ENCODE results near the gene CD164. TPM values are rescaled to one million over a fixed set of nuclear protein-coding genes. Genes with fewer than 3 reads are reported as not detected.

CD164 gene
- total RNA-seq, 2 experiments from 2014 or later, result 209 to 215 TPM

- Mint-ChIP-seq H3K4me3 (no peak overlapping the region), H3K9me3 (ENCODE audit: low read depth) (no peaks in the 10 kb centered on the region), H3K36me3 (ENCODE audit: low read depth) (no peaks in the 10 kb centered on the region), H3K27me3 (no peaks in the 10 kb centered on the region), H3K27ac (no peak overlapping the region), H3K4me1 (peaks cover 12% of the 10 kb centered on the region)
- intact Hi-C loops (cut with DNase I, micrococcal nuclease), result no loop called here
- no peak for DNase-seq
- ChIA-PET CTCF (interaction anchor here (2.2 kb wide), 1 partner anchor 13 kb away, joined by 7 read pairs; no protein-coding TSS in a partner anchor), POLR2A (no interaction called here)
- ATAC-seq, result no peak
Observed at GRCh38 chr6:109327491-109327890, 54.8 kb downstream of the CD164 start.

- ChIA-PET CTCF (interaction anchor here (0.7 to 1.5 kb wide), 2 partner anchors 8 to 404 kb away, joined by 3 to 4 read pairs; no protein-coding TSS in a partner anchor), POLR2A (no interaction called here)
- H3K27me3 Mint-ChIP-seq, result no peaks in the 10 kb centered on the region
- no peak overlapping the region for H3K27ac Mint-ChIP-seq
- DNase-seq (no peak), ATAC-seq (no peak)
- H3K9me3 Mint-ChIP-seq (ENCODE audit: low read depth), result no peaks in the 10 kb centered on the region
- no peak overlapping the region for H3K4me3 Mint-ChIP-seq
- peaks cover 14% of the 10 kb centered on the region for H3K4me1 Mint-ChIP-seq
- intact Hi-C loops (cut with DNase I, micrococcal nuclease), result no loop called here
- no peaks in the 10 kb centered on the region for H3K36me3 Mint-ChIP-seq (ENCODE audit: low read depth)
Observed at GRCh38 chr6:109326351-109326750, 55.9 kb downstream of the CD164 start.

- Mint-ChIP-seq H3K36me3 (ENCODE audit: low read depth) (no peaks in the 10 kb centered on the region), H3K4me3 (no peak overlapping the region), H3K9me3 (ENCODE audit: low read depth) (no peaks in the 10 kb centered on the region), H3K4me1 (peaks cover 13% of the 10 kb centered on the region), H3K27ac (no peak overlapping the region), H3K27me3 (no peaks in the 10 kb centered on the region)
- intact Hi-C loops (cut with DNase I, micrococcal nuclease), result no loop called here
- ChIA-PET POLR2A (no interaction called here), CTCF (interaction anchor here (0.6 to 1.5 kb wide), 3 partner anchors 7 to 80 kb away, joined by 3 to 4 read pairs (median 3); no protein-coding TSS in a partner anchor)
- ATAC-seq (no peak), DNase-seq (no peak)
Observed at GRCh38 chr6:109325400-109325801, 56.9 kb downstream of the CD164 start.

GRCh38 chr6:109323241-109323640 is 59.0 kb downstream of the CD164 start:
- intact Hi-C loops (cut with DNase I, micrococcal nuclease), result no loop called here
- ATAC-seq, result no peak
- Mint-ChIP-seq H3K9me3 (ENCODE audit: low read depth) (no peaks in the 10 kb centered on the region), H3K4me3 (no peak overlapping the region), H3K36me3 (ENCODE audit: low read depth) (no peaks in the 10 kb centered on the region), H3K27me3 (no peaks in the 10 kb centered on the region), H3K4me1 (peaks cover 10% of the 10 kb centered on the region), H3K27ac (no peak overlapping the region)
- CTCF ChIA-PET, result interaction anchor here (0.5 to 0.8 kb wide), 2 partner anchors 28 to 1127 kb away, joined by 3 read pairs; no protein-coding TSS in a partner anchor
- POLR2A ChIA-PET, result no interaction called here
- no peak for DNase-seq

- Mint-ChIP-seq H3K9me3 (ENCODE audit: low read depth) (no peaks in the 10 kb centered on the region), H3K4me3 (no peak overlapping the region), H3K27me3 (no peaks in the 10 kb centered on the region), H3K27ac (no peak overlapping the region), H3K36me3 (ENCODE audit: low read depth) (no peaks in the 10 kb centered on the region), H3K4me1 (peaks cover 10% of the 10 kb centered on the region)
- CTCF ChIA-PET, result interaction anchor here (0.5 to 0.8 kb wide), 2 partner anchors 28 to 1128 kb away, joined by 3 read pairs; no protein-coding TSS in a partner anchor
- POLR2A ChIA-PET, result no interaction called here
- ATAC-seq (no peak), DNase-seq (no peak)
- intact Hi-C loops (cut with DNase I, micrococcal nuclease), result no loop called here
Observed at GRCh38 chr6:109322825-109323224, 59.4 kb downstream of the CD164 start.

GRCh38 chr6:109321752-109322151 is 60.5 kb downstream of the CD164 start:
- ChIA-PET CTCF (no interaction called here), POLR2A (no interaction called here)

GRCh38 chr6:109320072-109320471 is 62.2 kb downstream of the CD164 start:
- intact Hi-C loops (cut with DNase I, micrococcal nuclease), result no loop called here
- Mint-ChIP-seq H3K36me3 (ENCODE audit: low read depth) (no peaks in the 10 kb centered on the region), H3K27me3 (no peaks in the 10 kb centered on the region), H3K27ac (no peak overlapping the region), H3K4me3 (no peak overlapping the region), H3K9me3 (ENCODE audit: low read depth) (no peaks in the 10 kb centered on the region), H3K4me1 (peaks cover 10% of the 10 kb centered on the region)
- ChIA-PET CTCF (no interaction called here), POLR2A (interaction anchor here (0.7 kb wide), 1 partner anchor 60 kb away, joined by 3 read pairs; no protein-coding TSS in a partner anchor)
- DNase-seq (no peak), ATAC-seq (no peak)

More at GRCh38 chr6:109321752-109322151, 60.5 kb downstream of the CD164 start:
- no peaks in the 10 kb centered on the region for H3K36me3 Mint-ChIP-seq (ENCODE audit: low read depth)
- intact Hi-C loops (cut with DNase I, micrococcal nuclease), result no loop called here
- no peak overlapping the region for H3K4me3 Mint-ChIP-seq
- H3K27ac Mint-ChIP-seq, result no peak overlapping the region
- DNase-seq (no peak), ATAC-seq (no peak)
- peaks cover 10% of the 10 kb centered on the region for H3K4me1 Mint-ChIP-seq
- no peaks in the 10 kb centered on the region for H3K9me3 Mint-ChIP-seq (ENCODE audit: low read depth)
- H3K27me3 Mint-ChIP-seq, result no peaks in the 10 kb centered on the region

GRCh38 chr6:109318328-109318876 is 63.9 kb downstream of the CD164 start:
- no peaks in the 10 kb centered on the region for H3K9me3 Mint-ChIP-seq (ENCODE audit: low read depth)
- H3K27ac Mint-ChIP-seq, result no peak overlapping the region
- ATAC-seq, result no peak
- intact Hi-C loops (cut with DNase I, micrococcal nuclease), result no loop called here
- H3K36me3 Mint-ChIP-seq (ENCODE audit: low read depth), result no peaks in the 10 kb centered on the region
- no peak overlapping the region for H3K4me3 Mint-ChIP-seq
- no peaks in the 10 kb centered on the region for H3K27me3 Mint-ChIP-seq
- ChIA-PET CTCF (interaction anchor here (0.7 to 1.0 kb wide), 2 partner anchors 8 to 27 kb away, joined by 3 to 4 read pairs; no protein-coding TSS in a partner anchor), POLR2A (no interaction called here)
- H3K4me1 Mint-ChIP-seq, result peaks cover 10% of the 10 kb centered on the region
- no peak for DNase-seq

- Mint-ChIP-seq H3K4me3 (no peak overlapping the region), H3K36me3 (ENCODE audit: low read depth) (no peaks in the 10 kb centered on the region), H3K27me3 (no peaks in the 10 kb centered on the region), H3K4me1 (no peaks in the 10 kb centered on the region), H3K27ac (no peak overlapping the region), H3K9me3 (ENCODE audit: low read depth) (no peaks in the 10 kb centered on the region)
- ChIA-PET POLR2A (no interaction called here), CTCF (no interaction called here)
- intact Hi-C loops (cut with DNase I, micrococcal nuclease), result no loop called here
- DNase-seq (no peak), ATAC-seq (peak; percentile 33)
Observed at GRCh38 chr6:109316909-109317308, 65.4 kb downstream of the CD164 start.

Other genes with a start within 250 kb of the CD164 start
- under 1 TPM in 1 of 2 experiments, not detected in 1; 0.09 TPM for gene PPIL6, start 58.2 kb upstream of the CD164 start, total RNA-seq
- gene SMPD2, start 58.3 kb upstream of the CD164 start, total RNA-seq, result 1 to 10 TPM; 7.5 to 9.5 TPM
- 10 to 100 TPM; 25.1 to 26.3 TPM for gene MICAL1, start 73.3 kb upstream of the CD164 start, total RNA-seq
- gene ZBTB24, start 100.8 kb upstream of the CD164 start, total RNA-seq, result 10 to 100 TPM; 12.0 to 14.7 TPM

Data from activated CD4-positive, alpha-beta T cell treated with anti-CD3 and anti-CD28 coated beads for 36 hours (primary cell).